ENCODE data around the gene VPS39.

GRCh38 chr15:42143356-42143755 lies 64.7 kb downstream of the VPS39 start:
- no peak for TF ChIP-seq GATA3 (IDR thresholded peaks at IDR 0.05; ENCODE audit: low read depth, low read length)
- no peak for TF ChIP-seq GATA2 (IDR thresholded peaks at IDR 0.05; ENCODE audit: low read depth, low read length)
